Effector memory CD4-positive, alpha-beta T cell (primary cell): ENCODE results near the gene EPHA4.

Source experiments
- DNase-seq, 3 donors: peaks; one replicate each; pipeline ENCODE4 v3.0.0-alpha.2; 2020
- H3K27ac ChIP-seq: 2 replicates; pipeline ENCODE4 v1.7.0; 2013; ENCODE audit warnings: mild to moderate bottlenecking, low read length, moderate library complexity; ENCODE audit not compliant: insufficient read depth, poor library complexity, severe bottlenecking
- H3K27me3 ChIP-seq: replicated peaks from 2 replicates; pipeline ENCODE4 v1.7.0; 2013; ENCODE audit warnings: mild to moderate bottlenecking, low read length; ENCODE audit not compliant: insufficient read depth, control insufficient read depth, poor library complexity, severe bottlenecking
- H3K36me3 ChIP-seq: 2 replicates; pipeline ENCODE4 v1.7.0; 2013; ENCODE audit warnings: mild to moderate bottlenecking, low read length, moderate library complexity; ENCODE audit not compliant: control insufficient read depth, insufficient read depth
- H3K4me1 ChIP-seq: 2 replicates; pipeline ENCODE4 v1.7.0; 2013; ENCODE audit warnings: low read length, mild to moderate bottlenecking; ENCODE audit not compliant: control insufficient read depth, insufficient read depth, poor library complexity, severe bottlenecking
- H3K4me3 ChIP-seq: 2 replicates; pipeline ENCODE4 v1.7.0; 2013; ENCODE audit warnings: low read length, low read depth, mild to moderate bottlenecking; ENCODE audit not compliant: insufficient read depth, poor library complexity, severe bottlenecking
- H3K9me3 ChIP-seq: 2 replicates; pipeline ENCODE4 v1.7.0; 2013; ENCODE audit warnings: mild to moderate bottlenecking, low read length, moderate library complexity; ENCODE audit not compliant: control insufficient read depth

Gene EPHA4

GRCh38 chr2:221377066-221377465, 195.0 kb downstream of the EPHA4 start:
- H3K36me3 ChIP-seq = no peaks in the 10 kb centered on the region
- no peaks in the 10 kb centered on the region for H3K4me1 ChIP-seq
- H3K4me3 ChIP-seq = no peak overlapping the region
- no peaks in the 10 kb centered on the region for H3K27me3 ChIP-seq
- no peak for DNase-seq
- H3K27ac ChIP-seq = no peak overlapping the region
- H3K9me3 ChIP-seq = no peaks in the 10 kb centered on the region

- Histone ChIP-seq H3K27ac (no peak overlapping the region), H3K4me3 (no peak overlapping the region), H3K27me3 (no peaks in the 10 kb centered on the region), H3K9me3 (no peaks in the 10 kb centered on the region), H3K36me3 (no peaks in the 10 kb centered on the region), H3K4me1 (no peaks in the 10 kb centered on the region)
- DNase-seq = no peak
These were observed 197.9 kb downstream of the EPHA4 start for GRCh38 chr2:221374234-221374633.

- no peaks in the 10 kb centered on the region for H3K9me3 ChIP-seq
- no peaks in the 10 kb centered on the region for H3K4me1 ChIP-seq
- no peaks in the 10 kb centered on the region for H3K36me3 ChIP-seq
- DNase-seq = no peak
- no peaks in the 10 kb centered on the region for H3K27me3 ChIP-seq
- H3K27ac ChIP-seq = no peak overlapping the region
- no peak overlapping the region for H3K4me3 ChIP-seq
These were observed 199.2 kb downstream of the EPHA4 start for GRCh38 chr2:221372907-221373306.

- Histone ChIP-seq H3K4me3 (no peak overlapping the region), H3K27me3 (no peaks in the 10 kb centered on the region), H3K4me1 (no peaks in the 10 kb centered on the region), H3K36me3 (no peaks in the 10 kb centered on the region), H3K27ac (no peak overlapping the region), H3K9me3 (no peaks in the 10 kb centered on the region)
- DNase-seq = no peak
These were observed 199.8 kb downstream of the EPHA4 start for GRCh38 chr2:221372159-221372884.

- no peaks in the 10 kb centered on the region for H3K27me3 ChIP-seq
- DNase-seq = no peak
- no peaks in the 10 kb centered on the region for H3K9me3 ChIP-seq
- H3K4me1 ChIP-seq = no peaks in the 10 kb centered on the region
- no peaks in the 10 kb centered on the region for H3K36me3 ChIP-seq
- no peak overlapping the region for H3K4me3 ChIP-seq
- no peak overlapping the region for H3K27ac ChIP-seq
These were observed 200.8 kb downstream of the EPHA4 start for GRCh38 chr2:221371347-221371746.

GRCh38 chr2:221370857-221371211, 201.3 kb downstream of the EPHA4 start:
- Histone ChIP-seq H3K27me3 (no peaks in the 10 kb centered on the region), H3K27ac (no peak overlapping the region), H3K4me3 (no peak overlapping the region), H3K9me3 (no peaks in the 10 kb centered on the region), H3K36me3 (no peaks in the 10 kb centered on the region), H3K4me1 (no peaks in the 10 kb centered on the region)
- DNase-seq = no peak

- H3K4me1 ChIP-seq = no peaks in the 10 kb centered on the region
- H3K27me3 ChIP-seq = no peaks in the 10 kb centered on the region
- no peak overlapping the region for H3K27ac ChIP-seq
- H3K36me3 ChIP-seq = no peaks in the 10 kb centered on the region
- DNase-seq = no peak
- H3K4me3 ChIP-seq = no peak overlapping the region
- H3K9me3 ChIP-seq = no peaks in the 10 kb centered on the region
These were observed 201.8 kb downstream of the EPHA4 start for GRCh38 chr2:221370076-221370856.
